RWPE2 (cell line): ENCODE results near the gene RPTOR.

ENCODE experiments used
- ATAC-seq: fragments of 200-7000 bp; cut with Tn5 transposase; 3 replicates; pipeline ENCODE4 v1.9.1; 2021; ENCODE audit warnings: low read depth
- DNase-seq: peaks from one replicate; pipeline ENCODE4 v3.0.0-alpha.2; 2020; ENCODE audit warnings: low spot score
- H3K27ac ChIP-seq: fragments of 450-650 bp; 2 replicates; pipeline ENCODE4 v1.5.1; 2017; ENCODE audit warnings: mild to moderate bottlenecking; ENCODE audit not compliant: poor library complexity, severe bottlenecking
- H3K27me3 ChIP-seq: fragments of 250-450 bp; sonication (Bioruptor Pico); 2 replicates; pipeline ENCODE4 v1.5.1; 2021; ENCODE audit warnings: mild to moderate bottlenecking, moderate library complexity; ENCODE audit not compliant: insufficient read depth, poor library complexity, severe bottlenecking
- H3K36me3 ChIP-seq: fragments of 250-450 bp; sonication (Bioruptor Pico); 2 replicates; pipeline ENCODE4 v1.5.1; 2020; ENCODE audit warnings: low read depth, mild to moderate bottlenecking, moderate library complexity
- H3K4me1 ChIP-seq: fragments of 250-450 bp; sonication (Bioruptor Pico); 2 replicates; pipeline ENCODE4 v1.5.1; 2021; ENCODE audit warnings: mild to moderate bottlenecking, moderate library complexity; ENCODE audit not compliant: insufficient read depth, poor library complexity, severe bottlenecking
- H3K4me3 ChIP-seq: fragments of 250-450 bp; sonication (Bioruptor Pico); 2 replicates; pipeline ENCODE4 v1.5.1; 2021; ENCODE audit warnings: mild to moderate bottlenecking, moderate library complexity; ENCODE audit not compliant: severe bottlenecking
- H3K9me3 ChIP-seq: fragments of 250-450 bp; sonication (Bioruptor Pico); 2 replicates; pipeline ENCODE4 v1.5.1; 2021; ENCODE audit warnings: mild to moderate bottlenecking, moderate library complexity; ENCODE audit not compliant: severe bottlenecking
- TF ChIP-seq, protein P1 (sequence below): fragments of 450-650 bp; IDR thresholded peaks from one replicate; pipeline ENCODE4 v1.5.1; 2017; ENCODE audit warnings: mild to moderate bottlenecking, moderate library complexity; ENCODE audit not compliant: poor library complexity, severe bottlenecking

Gene RPTOR

DNA sequence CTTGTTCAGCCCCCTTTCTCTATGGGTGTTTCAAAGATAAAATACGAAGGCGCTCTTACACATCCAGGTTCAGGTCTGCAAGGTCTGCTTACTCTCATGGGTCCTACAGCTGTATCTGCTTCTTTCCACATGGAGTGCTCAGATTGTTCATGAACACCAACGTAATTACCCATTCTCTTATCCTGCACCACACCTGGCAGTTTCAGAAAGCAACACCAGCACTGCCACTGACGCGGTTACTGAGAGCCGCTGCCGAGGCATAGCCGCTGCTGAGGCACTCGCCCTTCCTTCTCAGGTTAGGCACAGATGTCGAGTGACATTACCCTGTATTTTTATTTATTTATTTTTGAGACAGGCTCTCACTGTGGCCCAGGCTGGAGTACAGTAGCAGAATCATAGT, 147.1 kb downstream of the RPTOR start:
- H3K27me3 ChIP-seq, result no peaks in the 10 kb centered on the region
- H3K27ac ChIP-seq, result no peak overlapping the region
- TF ChIP-seq, protein P1, sequence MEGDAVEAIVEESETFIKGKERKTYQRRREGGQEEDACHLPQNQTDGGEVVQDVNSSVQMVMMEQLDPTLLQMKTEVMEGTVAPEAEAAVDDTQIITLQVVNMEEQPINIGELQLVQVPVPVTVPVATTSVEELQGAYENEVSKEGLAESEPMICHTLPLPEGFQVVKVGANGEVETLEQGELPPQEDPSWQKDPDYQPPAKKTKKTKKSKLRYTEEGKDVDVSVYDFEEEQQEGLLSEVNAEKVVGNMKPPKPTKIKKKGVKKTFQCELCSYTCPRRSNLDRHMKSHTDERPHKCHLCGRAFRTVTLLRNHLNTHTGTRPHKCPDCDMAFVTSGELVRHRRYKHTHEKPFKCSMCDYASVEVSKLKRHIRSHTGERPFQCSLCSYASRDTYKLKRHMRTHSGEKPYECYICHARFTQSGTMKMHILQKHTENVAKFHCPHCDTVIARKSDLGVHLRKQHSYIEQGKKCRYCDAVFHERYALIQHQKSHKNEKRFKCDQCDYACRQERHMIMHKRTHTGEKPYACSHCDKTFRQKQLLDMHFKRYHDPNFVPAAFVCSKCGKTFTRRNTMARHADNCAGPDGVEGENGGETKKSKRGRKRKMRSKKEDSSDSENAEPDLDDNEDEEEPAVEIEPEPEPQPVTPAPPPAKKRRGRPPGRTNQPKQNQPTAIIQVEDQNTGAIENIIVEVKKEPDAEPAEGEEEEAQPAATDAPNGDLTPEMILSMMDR, result no peak
- no peaks in the 10 kb centered on the region for H3K9me3 ChIP-seq
- H3K4me1 ChIP-seq, result peaks cover 12% of the 10 kb centered on the region
- no peak for ATAC-seq
- no peak for DNase-seq
- H3K4me3 ChIP-seq, result no peak overlapping the region
- H3K36me3 ChIP-seq, result no peaks in the 10 kb centered on the region

DNA sequence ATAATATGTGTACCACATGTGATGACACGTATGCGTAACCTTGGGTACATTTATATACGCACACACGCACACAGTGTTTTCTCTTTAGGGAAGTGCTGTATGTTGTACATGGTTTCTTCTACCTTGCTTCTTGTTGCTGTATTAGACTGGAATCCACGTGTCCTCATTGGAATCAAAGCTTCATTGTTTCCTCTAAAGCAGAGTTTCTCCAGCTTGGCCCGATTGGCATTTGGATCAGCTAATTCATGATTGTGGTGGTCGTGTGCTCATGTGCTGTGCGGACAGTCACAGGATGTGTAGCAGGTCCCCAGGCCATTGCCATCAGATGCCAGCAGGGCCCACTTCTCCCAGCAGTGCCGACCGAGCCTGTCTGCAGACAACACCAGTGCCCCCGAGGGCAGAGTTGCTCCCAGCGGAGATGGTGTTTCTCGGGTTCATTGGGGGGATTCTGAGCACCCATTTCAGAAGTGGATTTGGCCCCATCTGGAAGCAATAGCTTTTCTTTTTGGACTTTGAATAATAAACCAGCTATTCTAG, 148.4 kb downstream of the RPTOR start:
- no peaks in the 10 kb centered on the region for H3K36me3 ChIP-seq
- H3K4me1 ChIP-seq, result peaks cover 12% of the 10 kb centered on the region
- ATAC-seq, result no peak
- no peak overlapping the region for H3K4me3 ChIP-seq
- DNase-seq, result no peak
- no peaks in the 10 kb centered on the region for H3K9me3 ChIP-seq
- H3K27ac ChIP-seq, result no peak overlapping the region
- TF ChIP-seq, protein P1, result no peak
- no peaks in the 10 kb centered on the region for H3K27me3 ChIP-seq

DNA sequence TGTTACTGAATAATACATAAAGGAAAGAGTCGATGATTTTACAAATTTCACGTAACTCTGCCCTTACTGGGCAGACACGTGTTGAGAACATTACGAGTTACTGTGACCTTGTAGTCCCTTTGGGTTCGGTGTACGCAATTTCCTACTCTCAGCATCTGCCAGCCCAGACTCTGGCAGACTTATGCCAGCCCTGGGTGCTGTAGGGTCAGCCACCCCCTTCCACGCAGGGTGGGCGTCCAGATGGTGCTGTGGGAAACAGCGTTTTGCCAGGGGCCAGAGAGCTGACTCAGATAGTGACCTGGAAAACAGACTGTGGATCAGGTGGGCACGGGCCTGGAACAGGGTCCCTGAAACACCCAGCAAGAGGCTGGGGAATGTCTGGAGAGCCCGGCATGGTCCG, 148.9 kb downstream of the RPTOR start:
- TF ChIP-seq, protein P1, result no peak
- Histone ChIP-seq H3K36me3 (no peaks in the 10 kb centered on the region), H3K27me3 (no peaks in the 10 kb centered on the region), H3K4me1 (peaks cover 12% of the 10 kb centered on the region), H3K9me3 (no peaks in the 10 kb centered on the region), H3K4me3 (no peak overlapping the region), H3K27ac (peak overlapping the region; percentile 29)
- ATAC-seq, result no peak
- DNase-seq, result no peak

DNA sequence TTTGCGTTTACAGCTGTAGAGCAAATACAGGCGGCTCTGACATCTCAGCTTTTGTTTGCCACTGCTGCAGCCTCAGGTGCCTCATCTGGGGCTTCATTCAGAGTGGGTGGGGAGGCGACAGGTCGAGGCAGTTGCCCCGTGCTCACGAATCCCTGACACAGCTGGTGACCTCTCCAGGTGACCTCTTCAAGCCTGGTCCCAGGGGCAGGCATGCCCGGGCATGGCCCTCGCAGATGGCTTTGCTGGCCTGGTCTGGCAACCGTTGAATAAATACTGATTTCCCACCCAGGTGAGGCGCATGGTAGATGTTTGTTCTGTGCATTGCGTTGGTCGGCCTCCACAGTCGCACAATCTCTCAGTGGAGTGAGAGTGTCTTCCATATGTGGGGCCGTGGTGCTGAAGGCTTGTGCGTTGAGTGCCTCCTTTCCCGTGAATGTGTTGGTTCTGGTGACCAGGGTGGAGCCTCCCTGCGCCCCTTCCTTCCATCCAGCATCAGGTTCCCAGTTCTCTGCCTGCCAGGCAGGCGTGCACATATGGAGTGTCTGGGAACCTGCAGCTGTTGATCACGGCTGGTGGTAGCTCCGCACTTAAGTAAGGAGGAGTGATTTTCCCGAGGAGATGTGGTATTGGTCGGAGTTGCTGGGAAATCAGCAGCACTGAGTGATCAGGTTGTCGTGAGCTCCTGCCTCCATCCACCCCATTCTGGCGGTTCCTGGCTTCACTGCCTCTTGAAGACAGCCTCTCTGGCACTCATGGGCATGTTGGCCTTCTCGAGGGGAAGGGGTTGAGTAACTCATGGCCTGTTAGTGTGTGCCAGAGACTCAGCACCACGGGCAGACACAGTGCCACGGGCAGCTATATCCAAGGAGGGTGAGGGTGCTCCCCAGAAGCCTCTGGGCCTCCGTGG, 149.7 kb downstream of the RPTOR start:
- DNase-seq, result no peak

More for the DNA sequence above, 149.7 kb downstream of the RPTOR start:
- ATAC-seq, result no peak; the same call in 2 of the 3 replicates
- peak overlapping the region; percentile 29 for H3K27ac ChIP-seq
- H3K36me3 ChIP-seq, result no peaks in the 10 kb centered on the region
- peaks cover 12% of the 10 kb centered on the region for H3K4me1 ChIP-seq
- no peak overlapping the region for H3K4me3 ChIP-seq
- H3K9me3 ChIP-seq, result no peaks in the 10 kb centered on the region
- TF ChIP-seq, protein P1, result no peak
- H3K27me3 ChIP-seq, result no peaks in the 10 kb centered on the region
